NCI-H226 (cell line): ENCODE results near the gene HPRT1.
"Not testable (repeated sequence)": the region's sequence is repeated elsewhere in the genome, so short reads cannot be mapped to it uniquely, and the experiment has no call there.

Experiments
- DNase-seq: peaks from one replicate; pipeline ENCODE4 v3.0.0-alpha.2; 2015

HPRT1 gene

GRCh38 chrX:134460005-134460861, at the start of gene HPRT1:
TSS of gene HPRT1 (plus strand) at chrX:134460165. CDS start at chrX:134460312, 147 bp downstream.
- peak; percentile 62 for DNase-seq

GRCh38 chrX:134416087-134416486, 43.9 kb upstream of the HPRT1 start:
- no peak for DNase-seq

GRCh38 chrX:134418317-134419113, 41.5 kb upstream of the HPRT1 start:
- DNase-seq = no peak

- no peak for DNase-seq
These were observed 40.2 kb upstream of the HPRT1 start for GRCh38 chrX:134419784-134420183.

- no peak for DNase-seq
These were observed 36.4 kb upstream of the HPRT1 start for GRCh38 chrX:134423606-134424005.

- DNase-seq = no peak
These were observed 33.7 kb upstream of the HPRT1 start for GRCh38 chrX:134426281-134426680.

GRCh38 chrX:134431894-134432293, 28.1 kb upstream of the HPRT1 start:
- DNase-seq = peak; percentile 9

- DNase-seq = no peak
These were observed 24.1 kb upstream of the HPRT1 start for GRCh38 chrX:134435894-134436293.

- DNase-seq = no peak
These were observed 16.9 kb upstream of the HPRT1 start for GRCh38 chrX:134443020-134443419.

- DNase-seq = no peak
These were observed 16.5 kb upstream of the HPRT1 start for GRCh38 chrX:134443461-134443860.

- no peak for DNase-seq
These were observed 15.3 kb upstream of the HPRT1 start for GRCh38 chrX:134444681-134445080.

- DNase-seq = no peak
These were observed 7.4 kb upstream of the HPRT1 start for GRCh38 chrX:134452596-134452995.

- DNase-seq = no peak
These were observed 6.3 kb upstream of the HPRT1 start for GRCh38 chrX:134453631-134454030.

- DNase-seq = no peak
These were observed 5.5 kb upstream of the HPRT1 start for GRCh38 chrX:134454506-134454905.

GRCh38 chrX:134457708-134458107, 2.3 kb upstream of the HPRT1 start:
- no peak for DNase-seq

GRCh38 chrX:134459683-134460004, 321 bp upstream of the HPRT1 start:
- DNase-seq = no peak

- no peak for DNase-seq
These were observed 876 bp downstream of the HPRT1 start for GRCh38 chrX:134460862-134461220.

GRCh38 chrX:134461437-134461836, 1.5 kb downstream of the HPRT1 start:
- no peak for DNase-seq

- DNase-seq = no peak
These were observed 3.0 kb downstream of the HPRT1 start for GRCh38 chrX:134462927-134463326.

- DNase-seq = not testable (repeated sequence)
These were observed 4.5 kb downstream of the HPRT1 start for GRCh38 chrX:134464453-134464852.

- peak; percentile 29 for DNase-seq
These were observed 9.5 kb downstream of the HPRT1 start for GRCh38 chrX:134469486-134469885.

- DNase-seq = no peak
These were observed 10.0 kb downstream of the HPRT1 start for GRCh38 chrX:134470013-134470412.

- no peak for DNase-seq
These were observed 12.1 kb downstream of the HPRT1 start for GRCh38 chrX:134472041-134472440.

- no peak for DNase-seq
These were observed 16.3 kb downstream of the HPRT1 start for GRCh38 chrX:134476284-134476683.
